H1 (cell line): ENCODE data around the gene TUBB4B.

Experiments used
- CTCF ChIP-seq, 3 experiments: IDR thresholded peaks; 1 replicate in 2 of 3; 2 replicates in 1 of 3; pipeline versions ENCODE4 v1.5.1 to v1.6.1; 2011; ENCODE audit warnings: low read length in 3 of 3, mild to moderate bottlenecking in 3 of 3, inconsistent platforms in 2 of 3, low read depth in 1 of 3, moderate library complexity in 1 of 3; ENCODE audit not compliant: insufficient read depth in 1 of 3; ENCODE audit errors: control extremely low read depth in 1 of 3
- MAX ChIP-seq: IDR thresholded peaks from 2 replicates; pipeline ENCODE4 v1.6.1; 2012; ENCODE audit warnings: inconsistent platforms

GRCh38 chr9:137234055-137234697 lies 6.9 kb upstream of the TUBB4B start:
- TF ChIP-seq MAX (no peak), CTCF (IDR thresholded peaks at IDR 0.05; ENCODE audit: control extremely low read depth in 1 of 3, insufficient read depth in 1 of 3, low read depth in 1 of 3, low read length in 3 of 3) (no peak)
